ENCODE data around the gene CERT1. TPM values are rescaled to one million over a fixed set of nuclear protein-coding genes. Genes with fewer than 3 reads are reported as not detected.

Gene CERT1
- total RNA-seq, 1 donor from 2014 or later: 60.7 TPM

- no peak for TF ChIP-seq CTCF (IDR thresholded peaks at IDR 0.05)
- intact Hi-C loops (cut with DNase I): no loop called here
- DNase-seq (no peak), ATAC-seq (no peak)
- Histone ChIP-seq H3K27me3 (no peaks in the 10 kb centered on the region), H3K36me3 (peaks cover 34% of the 10 kb centered on the region), H3K9me3 (no peaks in the 10 kb centered on the region), H3K4me3 (no peak overlapping the region), H3K27ac (no peak overlapping the region), H3K4me1 (no peaks in the 10 kb centered on the region)
Measured at GRCh38 chr5:75552764-75553163, 41.3 kb upstream of the CERT1 start.

DNA sequence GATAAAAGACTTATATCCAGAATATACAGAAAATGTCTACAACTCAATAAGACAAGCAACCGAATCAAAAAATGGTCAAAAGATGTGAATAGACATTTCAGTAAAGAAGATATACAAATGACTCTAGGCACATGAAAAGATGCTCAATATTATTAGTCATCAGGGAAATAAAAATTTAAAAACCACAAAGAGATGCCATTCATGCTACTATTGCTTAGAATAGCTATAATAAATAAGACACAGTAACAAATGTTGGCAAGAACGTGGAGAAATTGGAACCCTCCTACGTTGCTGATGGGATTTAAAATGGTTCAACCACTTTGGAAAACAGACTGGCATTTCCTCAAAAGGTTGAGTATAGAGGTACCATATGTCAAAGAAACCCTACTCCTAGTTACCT lies 40.0 kb upstream of the CERT1 start:
- H3K4me1 ChIP-seq: no peaks in the 10 kb centered on the region
- no peaks in the 10 kb centered on the region for H3K9me3 ChIP-seq
- no peak for TF ChIP-seq CTCF (IDR thresholded peaks at IDR 0.05)
- no peak for ATAC-seq
- DNase-seq: no peak
- no peak overlapping the region for H3K27ac ChIP-seq
- H3K27me3 ChIP-seq: no peaks in the 10 kb centered on the region
- intact Hi-C loops (cut with DNase I): no loop called here
- peaks cover 34% of the 10 kb centered on the region for H3K36me3 ChIP-seq
- H3K4me3 ChIP-seq: no peak overlapping the region

DNA sequence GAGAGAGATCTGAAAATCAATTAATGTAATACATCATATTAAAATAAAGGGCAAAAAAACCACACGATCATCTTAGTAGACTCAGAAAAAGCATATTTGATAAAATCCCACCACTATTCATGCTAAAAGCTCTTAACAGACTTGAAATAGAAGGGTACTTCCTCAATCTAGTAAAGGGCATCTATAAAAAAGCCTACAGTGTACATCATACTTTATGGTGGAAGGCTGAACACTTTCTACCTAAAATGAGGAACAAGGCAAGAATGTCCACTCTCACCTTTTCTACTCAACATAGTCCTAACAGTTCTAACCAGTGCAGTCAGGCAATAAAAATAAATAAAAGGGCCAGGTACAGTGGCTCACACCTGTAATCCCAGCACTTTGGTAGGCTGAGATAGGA lies 39.2 kb upstream of the CERT1 start:
- TF ChIP-seq CTCF (IDR thresholded peaks at IDR 0.05): no peak
- ATAC-seq: no peak
- Histone ChIP-seq H3K36me3 (peaks cover 34% of the 10 kb centered on the region), H3K4me1 (no peaks in the 10 kb centered on the region), H3K27ac (no peak overlapping the region), H3K4me3 (no peak overlapping the region), H3K9me3 (no peaks in the 10 kb centered on the region), H3K27me3 (no peaks in the 10 kb centered on the region)
- no peak for DNase-seq
- intact Hi-C loops (cut with DNase I): no loop called here

- no peak for DNase-seq
- no peak overlapping the region for H3K4me3 ChIP-seq
- H3K27me3 ChIP-seq: no peaks in the 10 kb centered on the region
- H3K27ac ChIP-seq: no peak overlapping the region
- peaks cover 17% of the 10 kb centered on the region for H3K36me3 ChIP-seq
- intact Hi-C loops (cut with DNase I): no loop called here
- no peak for TF ChIP-seq CTCF (IDR thresholded peaks at IDR 0.05)
- no peaks in the 10 kb centered on the region for H3K4me1 ChIP-seq
- peak; percentile 51 for ATAC-seq
- H3K9me3 ChIP-seq: no peaks in the 10 kb centered on the region
Measured at GRCh38 chr5:75547812-75548211, 36.4 kb upstream of the CERT1 start.

DNA sequence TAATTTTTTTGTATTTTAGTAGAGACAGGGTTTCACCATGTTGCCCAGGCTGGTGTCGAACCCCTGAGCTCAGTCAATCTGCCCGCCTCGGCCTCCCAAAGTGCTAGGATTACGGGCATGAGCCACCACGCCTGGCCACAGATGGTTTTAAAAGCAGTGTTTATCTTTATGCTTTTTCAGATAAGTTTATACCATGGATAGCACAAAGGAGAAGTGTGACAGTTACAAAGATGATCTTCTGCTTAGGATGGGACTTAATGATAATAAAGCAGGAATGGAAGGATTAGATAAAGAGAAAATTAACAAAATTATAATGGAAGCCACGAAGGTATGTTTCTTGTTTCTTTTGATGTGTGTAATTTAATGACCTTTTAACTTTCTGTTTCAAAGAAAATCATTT lies 35.4 kb upstream of the CERT1 start:
- H3K36me3 ChIP-seq: peaks cover 8% of the 10 kb centered on the region
- H3K9me3 ChIP-seq: no peaks in the 10 kb centered on the region
- no peak overlapping the region for H3K27ac ChIP-seq
- ATAC-seq: no peak
- intact Hi-C loops (cut with DNase I): no loop called here
- no peak for DNase-seq
- no peaks in the 10 kb centered on the region for H3K27me3 ChIP-seq
- no peaks in the 10 kb centered on the region for H3K4me1 ChIP-seq
- TF ChIP-seq CTCF (IDR thresholded peaks at IDR 0.05): no peak
- no peak overlapping the region for H3K4me3 ChIP-seq

GRCh38 chr5:75545131-75545530 lies 33.7 kb upstream of the CERT1 start:
- TF ChIP-seq CTCF (IDR thresholded peaks at IDR 0.05): no peak
- Histone ChIP-seq H3K4me1 (no peaks in the 10 kb centered on the region), H3K27ac (no peak overlapping the region), H3K4me3 (no peak overlapping the region), H3K27me3 (no peaks in the 10 kb centered on the region), H3K36me3 (peaks cover 4% of the 10 kb centered on the region), H3K9me3 (no peaks in the 10 kb centered on the region)
- intact Hi-C loops (cut with DNase I): no loop called here
- no peak for DNase-seq
- ATAC-seq: no peak

Measured in upper lobe of right lung (tissue), 1 donor.